Fibroblast of lung (primary cell): ENCODE measurements around the gene FRAT1.

Source experiments
- CTCF ChIP-seq, 2 donors: IDR thresholded peaks in 1 of 2; conservative IDR thresholded peaks in 1 of 2; 1 replicate in 1 of 2; 2 replicates in 1 of 2; pipeline ENCODE4 v1.5.1; 2011 to 2012; ENCODE audit warnings: low read length in 2 of 2, control low read depth in 1 of 2, inconsistent platforms in 1 of 2, low read depth in 1 of 2, mild to moderate bottlenecking in 1 of 2
- EZH2 ChIP-seq: IDR thresholded peaks from 2 replicates; pipeline ENCODE4 v1.5.1; 2012; ENCODE audit warnings: low read length, control low read depth, mild to moderate bottlenecking; ENCODE audit errors: missing control alignments

GRCh38 chr10:97334370-97335175, 15.5 kb downstream of the FRAT1 start, which contains the start of gene FRAT2:
- TF ChIP-seq CTCF (conservative IDR thresholded peaks at IDR 0.05 in 1 of 2, IDR thresholded peaks at IDR 0.05 in 1 of 2; ENCODE audit: low read depth in 1 of 2, low read length in 2 of 2) (no peak), EZH2 (no peak)
